K562 (cell line): Measurements from ENCODE around the gene VAT1L. TPM values are rescaled to one million over a fixed set of nuclear protein-coding genes. Genes with fewer than 3 reads are reported as not detected.

Experiments used
- BHLHE40 ChIP-seq: IDR thresholded peaks from 2 replicates; pipeline ENCODE4 v1.6.1; 2011; ENCODE audit warnings: low read length, improper control_type of control experiment
- CCNT2 ChIP-seq: IDR thresholded peaks from 2 replicates; pipeline ENCODE4 v1.6.1; 2011; ENCODE audit warnings: borderline replicate concordance, low read depth, mild to moderate bottlenecking, moderate library complexity, mixed read lengths, low read length; ENCODE audit not compliant: insufficient read length; ENCODE audit errors: extremely low read depth
- FOXA3 ChIP-seq, 2 experiments: fragments of 450-650 bp in 1 of 2; sonication (generic) in 1 of 2; formaldehyde crosslinking; IDR thresholded peaks in 1 of 2; conservative IDR thresholded peaks in 1 of 2; 2 replicates each; pipeline versions ENCODE4 v1.4.0 to v1.8.0; 2020 to 2022; ENCODE audit warnings: mild to moderate bottlenecking in 2 of 2, missing genetic modification reagents in 1 of 2
- FOXM1 ChIP-seq, 2 experiments: fragments of 450-650 bp in 1 of 2; sonication (generic) in 1 of 2; formaldehyde crosslinking in 1 of 2; IDR thresholded peaks; 2 replicates each; pipeline versions ENCODE4 v1.6.1 to v1.9.0; 2017 to 2022; ENCODE audit warnings: low read depth in 2 of 2, mild to moderate bottlenecking in 2 of 2, missing genetic modification reagents in 1 of 2, moderate library complexity in 1 of 2
- IRF2 ChIP-seq: sonication (generic); formaldehyde crosslinking; IDR thresholded peaks from 2 replicates; pipeline ENCODE4 v1.8.1; 2022; ENCODE audit warnings: mild to moderate bottlenecking, missing genetic modification reagents
- MEIS2 ChIP-seq: fragments of 450-650 bp; IDR thresholded peaks from 2 replicates; pipeline ENCODE4 v1.6.1; 2014; ENCODE audit warnings: mild to moderate bottlenecking; ENCODE audit not compliant: partially characterized antibody
- SMARCC2 ChIP-seq: fragments of 450-650 bp; IDR thresholded peaks from 2 replicates; pipeline ENCODE4 v1.6.1; 2017; ENCODE audit warnings: antibody characterized with exemption, moderate library complexity, mild to moderate bottlenecking, low read depth
- TCF7L2 ChIP-seq: fragments of 150-350 bp; IDR thresholded peaks from 2 replicates; pipeline ENCODE4 v1.6.1; 2016; ENCODE audit warnings: low read depth, mild to moderate bottlenecking, low read length, moderate library complexity
- TFE3 ChIP-seq: fragments of 450-650 bp; formaldehyde crosslinking; IDR thresholded peaks from 2 replicates; pipeline ENCODE4 v1.4.0; 2020; ENCODE audit warnings: mild to moderate bottlenecking, mixed read lengths
- ZC3H4 ChIP-seq: sonication (generic); formaldehyde crosslinking; IDR thresholded peaks from 2 replicates; pipeline ENCODE4 v1.9.0; 2021; ENCODE audit warnings: missing genetic modification reagents, borderline replicate concordance
- ZNF224 ChIP-seq: sonication (generic); formaldehyde crosslinking; IDR thresholded peaks from 2 replicates; pipeline ENCODE4 v1.8.0; 2022; ENCODE audit warnings: mild to moderate bottlenecking, missing genetic modification reagents
- ZNF609 ChIP-seq: sonication (generic); formaldehyde crosslinking; IDR thresholded peaks from 2 replicates; pipeline ENCODE4 v1.8.1; 2023; ENCODE audit warnings: missing genetic modification reagents, mild to moderate bottlenecking, borderline replicate concordance
- ZNF707 ChIP-seq: fragments of 250-450 bp; sonication (Bioruptor Pico); conservative IDR thresholded peaks from 2 replicates; pipeline ENCODE4 v1.8.0; 2022; ENCODE audit warnings: inconsistent platforms, mild to moderate bottlenecking, moderate library complexity
- ZNF766 ChIP-seq: fragments of 200-800 bp; sonication (Bioruptor generic); conservative IDR thresholded peaks from 2 replicates; pipeline ENCODE4 v1.6.1; 2016; ENCODE audit warnings: missing genetic modification characterization, missing compliant biosample characterization
- polyA plus RNA-seq, 8 experiments: library from polyadenylated mRNA; depleted of rRNA in 4 of 8; stranded (reverse) in 5 of 8; unstranded in 3 of 8; fragments of >200 nt; fragmentation: Nextera tagmentation in 2 of 8; fragmentation: Illumina TruSeq in 1 of 8; extraction: Ambion mirVana in 2 of 8; extraction: Trizol in 1 of 8; gene quantifications; 2 replicates each; pipeline versions ENCODE4 v1.2.1 to v1.2.3, GENCODE V29; 2011 to 2014; ENCODE audit warnings: inconsistent platforms in 1 of 8, missing spikeins in 1 of 8
- total RNA-seq, 7 experiments: library from RNA; depleted of rRNA in 6 of 7; stranded (reverse); fragments of >200 nt in 6 of 7; fragmentation: Illumina TruSeq in 2 of 7; extraction: Trizol in 2 of 7; gene quantifications; 2 replicates each; pipeline versions ENCODE4 v1.2.1 to v1.2.3, GENCODE V29; 2011 to 2021; ENCODE audit warnings: low replicate concordance in 1 of 7
- TF ChIP-seq, protein P1 (sequence below): sonication (generic); formaldehyde crosslinking; IDR thresholded peaks from 2 replicates; pipeline ENCODE4 v1.8.1; 2023; ENCODE audit warnings: mild to moderate bottlenecking, missing genetic modification reagents

The VAT1L gene
- total and polyA plus RNA-seq, 9 of the 15 experiments (the other 6 are each of a cell fraction or from before 2014, with no cell fraction given), result 0.01 TPM; not detected in 8

- no peak for TF ChIP-seq FOXM1 (IDR thresholded peaks at IDR 0.05; ENCODE audit: low read depth)
- TF ChIP-seq FOXM1 (CRISPR knock-in tag; IDR thresholded peaks at IDR 0.05; ENCODE audit: low read depth), result no peak
- TF ChIP-seq TFE3 (CRISPR knock-in tag), result no peak
- TF ChIP-seq ZNF707 (CRISPR knock-in tag), result peak; percentile 64; the same call in 1 of the 2 replicates
- TF ChIP-seq ZNF224 (CRISPR knock-in tag), result no peak
- no peak for TF ChIP-seq IRF2 (CRISPR knock-in tag)
- TF ChIP-seq CCNT2, result no peak
- no peak for TF ChIP-seq ZC3H4 (CRISPR knock-in tag)
- TF ChIP-seq, protein P1, sequence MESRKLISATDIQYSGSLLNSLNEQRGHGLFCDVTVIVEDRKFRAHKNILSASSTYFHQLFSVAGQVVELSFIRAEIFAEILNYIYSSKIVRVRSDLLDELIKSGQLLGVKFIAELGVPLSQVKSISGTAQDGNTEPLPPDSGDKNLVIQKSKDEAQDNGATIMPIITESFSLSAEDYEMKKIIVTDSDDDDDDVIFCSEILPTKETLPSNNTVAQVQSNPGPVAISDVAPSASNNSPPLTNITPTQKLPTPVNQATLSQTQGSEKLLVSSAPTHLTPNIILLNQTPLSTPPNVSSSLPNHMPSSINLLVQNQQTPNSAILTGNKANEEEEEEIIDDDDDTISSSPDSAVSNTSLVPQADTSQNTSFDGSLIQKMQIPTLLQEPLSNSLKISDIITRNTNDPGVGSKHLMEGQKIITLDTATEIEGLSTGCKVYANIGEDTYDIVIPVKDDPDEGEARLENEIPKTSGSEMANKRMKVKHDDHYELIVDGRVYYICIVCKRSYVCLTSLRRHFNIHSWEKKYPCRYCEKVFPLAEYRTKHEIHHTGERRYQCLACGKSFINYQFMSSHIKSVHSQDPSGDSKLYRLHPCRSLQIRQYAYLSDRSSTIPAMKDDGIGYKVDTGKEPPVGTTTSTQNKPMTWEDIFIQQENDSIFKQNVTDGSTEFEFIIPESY, result no peak
- no peak for TF ChIP-seq FOXA3 (CRISPR knock-in tag; conservative IDR thresholded peaks at IDR 0.05 in 1 of 2, IDR thresholded peaks at IDR 0.05 in 1 of 2)
- no peak for TF ChIP-seq ZNF609 (CRISPR knock-in tag)
- no peak for TF ChIP-seq BHLHE40
- TF ChIP-seq SMARCC2, result no peak
- TF ChIP-seq ZNF766 (CRISPR knock-in tag), result peak; percentile 98
- TF ChIP-seq TCF7L2, result no peak
- TF ChIP-seq MEIS2, result no peak
Measured at GRCh38 chr16:77739559-77739892, 48.8 kb upstream of the VAT1L start (continued).
